ENCODE data around the gene FMNL2. TPM values are rescaled to one million over a fixed set of nuclear protein-coding genes. Genes with fewer than 3 reads are reported as not detected.

The FMNL2 gene
- total and polyA plus RNA-seq, 4 donors = 1.5 to 9.3 (median 5.1) TPM

GRCh38 chr2:152582081-152582480, 247.1 kb downstream of the FMNL2 start:
- Histone ChIP-seq H3K27me3 (ENCODE audit: control insufficient read depth in 4 of 4, insufficient read depth in 4 of 4, low read length in 3 of 4) (no peaks in the 10 kb centered on the region), H3K9me3 (ENCODE audit: control insufficient read depth in 4 of 4, low read length in 3 of 4) (no peaks in the 10 kb centered on the region), H3K4me1 (ENCODE audit: control insufficient read depth in 4 of 4, insufficient read depth in 4 of 4, low read length in 3 of 4) (no peaks in the 10 kb centered on the region), H3K4me3 (ENCODE audit: low read depth in 1 of 3, low read length in 3 of 3) (no peak overlapping the region), H3K9ac (ENCODE audit: low read depth in 1 of 2, low read length in 2 of 2) (no peak overlapping the region), H3K36me3 (ENCODE audit: control insufficient read depth in 4 of 4, insufficient read depth in 3 of 4, low read depth in 1 of 4, low read length in 3 of 4) (no peaks in the 10 kb centered on the region), H3K27ac (ENCODE audit: low read depth in 1 of 2, low read length in 2 of 2) (no peak overlapping the region)
- no peak for TF ChIP-seq NR2F2 (IDR thresholded peaks at IDR 0.05)
- TF ChIP-seq, protein P1, sequence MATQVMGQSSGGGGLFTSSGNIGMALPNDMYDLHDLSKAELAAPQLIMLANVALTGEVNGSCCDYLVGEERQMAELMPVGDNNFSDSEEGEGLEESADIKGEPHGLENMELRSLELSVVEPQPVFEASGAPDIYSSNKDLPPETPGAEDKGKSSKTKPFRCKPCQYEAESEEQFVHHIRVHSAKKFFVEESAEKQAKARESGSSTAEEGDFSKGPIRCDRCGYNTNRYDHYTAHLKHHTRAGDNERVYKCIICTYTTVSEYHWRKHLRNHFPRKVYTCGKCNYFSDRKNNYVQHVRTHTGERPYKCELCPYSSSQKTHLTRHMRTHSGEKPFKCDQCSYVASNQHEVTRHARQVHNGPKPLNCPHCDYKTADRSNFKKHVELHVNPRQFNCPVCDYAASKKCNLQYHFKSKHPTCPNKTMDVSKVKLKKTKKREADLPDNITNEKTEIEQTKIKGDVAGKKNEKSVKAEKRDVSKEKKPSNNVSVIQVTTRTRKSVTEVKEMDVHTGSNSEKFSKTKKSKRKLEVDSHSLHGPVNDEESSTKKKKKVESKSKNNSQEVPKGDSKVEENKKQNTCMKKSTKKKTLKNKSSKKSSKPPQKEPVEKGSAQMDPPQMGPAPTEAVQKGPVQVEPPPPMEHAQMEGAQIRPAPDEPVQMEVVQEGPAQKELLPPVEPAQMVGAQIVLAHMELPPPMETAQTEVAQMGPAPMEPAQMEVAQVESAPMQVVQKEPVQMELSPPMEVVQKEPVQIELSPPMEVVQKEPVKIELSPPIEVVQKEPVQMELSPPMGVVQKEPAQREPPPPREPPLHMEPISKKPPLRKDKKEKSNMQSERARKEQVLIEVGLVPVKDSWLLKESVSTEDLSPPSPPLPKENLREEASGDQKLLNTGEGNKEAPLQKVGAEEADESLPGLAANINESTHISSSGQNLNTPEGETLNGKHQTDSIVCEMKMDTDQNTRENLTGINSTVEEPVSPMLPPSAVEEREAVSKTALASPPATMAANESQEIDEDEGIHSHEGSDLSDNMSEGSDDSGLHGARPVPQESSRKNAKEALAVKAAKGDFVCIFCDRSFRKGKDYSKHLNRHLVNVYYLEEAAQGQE (IDR thresholded peaks at IDR 0.05) = no peak
- TF ChIP-seq JUND (IDR thresholded peaks at IDR 0.05) = no peak
- no peak for TF ChIP-seq HNF4A (conservative IDR thresholded peaks at IDR 0.05)
- TF ChIP-seq, protein P2, sequence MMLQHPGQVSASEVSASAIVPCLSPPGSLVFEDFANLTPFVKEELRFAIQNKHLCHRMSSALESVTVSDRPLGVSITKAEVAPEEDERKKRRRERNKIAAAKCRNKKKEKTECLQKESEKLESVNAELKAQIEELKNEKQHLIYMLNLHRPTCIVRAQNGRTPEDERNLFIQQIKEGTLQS (IDR thresholded peaks at IDR 0.05) = no peak
- TF ChIP-seq, protein P3, sequence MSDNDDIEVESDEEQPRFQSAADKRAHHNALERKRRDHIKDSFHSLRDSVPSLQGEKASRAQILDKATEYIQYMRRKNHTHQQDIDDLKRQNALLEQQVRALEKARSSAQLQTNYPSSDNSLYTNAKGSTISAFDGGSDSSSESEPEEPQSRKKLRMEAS (IDR thresholded peaks at IDR 0.05) = no peak
- TF ChIP-seq YY1 (IDR thresholded peaks at IDR 0.05) = no peak
- no peak for TF ChIP-seq TAF1 (conservative IDR thresholded peaks at IDR 0.05)
- TF ChIP-seq, protein P4, sequence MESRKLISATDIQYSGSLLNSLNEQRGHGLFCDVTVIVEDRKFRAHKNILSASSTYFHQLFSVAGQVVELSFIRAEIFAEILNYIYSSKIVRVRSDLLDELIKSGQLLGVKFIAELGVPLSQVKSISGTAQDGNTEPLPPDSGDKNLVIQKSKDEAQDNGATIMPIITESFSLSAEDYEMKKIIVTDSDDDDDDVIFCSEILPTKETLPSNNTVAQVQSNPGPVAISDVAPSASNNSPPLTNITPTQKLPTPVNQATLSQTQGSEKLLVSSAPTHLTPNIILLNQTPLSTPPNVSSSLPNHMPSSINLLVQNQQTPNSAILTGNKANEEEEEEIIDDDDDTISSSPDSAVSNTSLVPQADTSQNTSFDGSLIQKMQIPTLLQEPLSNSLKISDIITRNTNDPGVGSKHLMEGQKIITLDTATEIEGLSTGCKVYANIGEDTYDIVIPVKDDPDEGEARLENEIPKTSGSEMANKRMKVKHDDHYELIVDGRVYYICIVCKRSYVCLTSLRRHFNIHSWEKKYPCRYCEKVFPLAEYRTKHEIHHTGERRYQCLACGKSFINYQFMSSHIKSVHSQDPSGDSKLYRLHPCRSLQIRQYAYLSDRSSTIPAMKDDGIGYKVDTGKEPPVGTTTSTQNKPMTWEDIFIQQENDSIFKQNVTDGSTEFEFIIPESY (IDR thresholded peaks at IDR 0.05) = no peak
- no peak for TF ChIP-seq SP1 (IDR thresholded peaks at IDR 0.05)
- no peak for TF ChIP-seq FOXA2 (IDR thresholded peaks at IDR 0.05)
- TF ChIP-seq FOXA1 (IDR thresholded peaks at IDR 0.05) = no peak
- TF ChIP-seq CTCF (IDR thresholded peaks at IDR 0.05; ENCODE audit: low read depth, low read length, missing input control) = no peak
- TF ChIP-seq EGR1 (IDR thresholded peaks at IDR 0.05; ENCODE audit: low read depth in 2 of 2) = no peak
- no peak for TF ChIP-seq RXRA (IDR thresholded peaks at IDR 0.05)
- TF ChIP-seq GABPA (IDR thresholded peaks at IDR 0.05 in 1 of 2, conservative IDR thresholded peaks at IDR 0.05 in 1 of 2) = no peak
- TF ChIP-seq HNF4G (IDR thresholded peaks at IDR 0.05) = no peak
- TF ChIP-seq RAD21 (IDR thresholded peaks at IDR 0.05) = no peak
- 74% methylated on average over 2 of the region's 2 CpGs for WGBS
- no peak for DNase-seq (ENCODE audit: low spot score)
